GM23248 (cell line): ENCODE results near the gene SYNRG.

Experiments
- EZH2 ChIP-seq: fragments of 200-600 bp; sonication (generic); IDR thresholded peaks from 2 replicates; pipeline ENCODE4 v1.6.1; 2018; ENCODE audit warnings: antibody characterized with exemption, mild to moderate bottlenecking; ENCODE audit not compliant: insufficient read depth, poor library complexity, severe bottlenecking
- EZH2phosphoT487 ChIP-seq: fragments of 200-600 bp; sonication (generic); IDR thresholded peaks from 2 replicates; pipeline ENCODE4 v1.6.1; 2018; ENCODE audit warnings: antibody characterized with exemption, moderate library complexity, mild to moderate bottlenecking, low read depth; ENCODE audit not compliant: insufficient read depth

DNA sequence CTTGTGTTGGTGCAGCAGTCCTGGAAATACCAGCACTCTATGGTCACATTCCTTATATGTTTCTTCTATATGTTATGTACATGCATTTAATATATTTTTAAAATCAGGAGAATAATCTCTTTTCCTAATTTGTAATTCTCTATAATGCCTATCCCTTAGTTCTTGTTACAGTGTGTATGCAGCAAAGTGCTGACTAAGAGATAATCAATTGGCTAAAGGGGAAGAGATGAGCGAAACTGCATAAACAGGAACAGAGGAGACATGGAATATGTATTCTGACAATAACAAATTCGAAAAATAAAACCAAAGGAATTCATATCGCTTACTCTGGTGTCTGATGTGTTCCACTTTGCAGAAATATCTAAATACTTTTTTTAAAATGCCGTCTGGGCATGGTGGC lies 41.7 kb downstream of the SYNRG start:
- TF ChIP-seq EZH2 (no peak), EZH2phosphoT487 (no peak)
